ENCODE measurements around the gene RAD17.
"Not testable (repeated sequence)": the region's sequence is repeated elsewhere in the genome, so short reads cannot be mapped to it uniquely, and the experiment has no call there.

The RAD17 gene

GRCh38 chr5:69404659-69405330 lies 35.2 kb downstream of the RAD17 start:
- Histone ChIP-seq H3K4me3 (ENCODE audit: low read depth in 1 of 2, low read length in 2 of 2) (no peak overlapping the region), H3K36me3 (ENCODE audit: control insufficient read depth in 1 of 2, insufficient read depth in 2 of 2, low read length in 2 of 2) (peaks cover 17 to 32% of the 10 kb centered on the region in 2 donors), H3K9me3 (ENCODE audit: control insufficient read depth in 1 of 2, low read length in 2 of 2) (no peaks in the 10 kb centered on the region), H3K27ac (ENCODE audit: low read length) (no peak overlapping the region), H3K4me1 (ENCODE audit: control insufficient read depth in 1 of 2, insufficient read depth in 2 of 2, low read length in 2 of 2) (no peaks in the 10 kb centered on the region), H3K27me3 (ENCODE audit: low read depth, low read length) (no peaks in the 10 kb centered on the region)

- no peaks in the 10 kb centered on the region for H3K27me3 ChIP-seq (ENCODE audit: low read depth, low read length)
- peaks cover 4 to 19% of the 10 kb centered on the region in 2 donors for H3K36me3 ChIP-seq (ENCODE audit: control insufficient read depth in 1 of 2, insufficient read depth in 2 of 2, low read length in 2 of 2)
- H3K4me3 ChIP-seq (ENCODE audit: low read depth in 1 of 2, low read length in 2 of 2) = peak within 1 kb of the TSS; percentile 68 to 75
- H3K9me3 ChIP-seq (ENCODE audit: control insufficient read depth in 1 of 2, low read length in 2 of 2) = no peaks in the 10 kb centered on the region
- no peaks in the 10 kb centered on the region for H3K4me1 ChIP-seq (ENCODE audit: control insufficient read depth in 1 of 2, insufficient read depth in 2 of 2, low read length in 2 of 2)
- peak within 1 kb of the TSS; percentile 80 for H3K27ac ChIP-seq (ENCODE audit: low read length)
Measured at GRCh38 chr5:69414885-69415583, 45.4 kb downstream of the RAD17 start, which contains the start of gene MARVELD2. Gene MARVELD2, plus strand, starts transcription at chr5:69415116. Its CDS starts 4,270 bp downstream, at chr5:69419386.

GRCh38 chr5:69415584-69415958 lies 46.0 kb downstream of the RAD17 start:
- Histone ChIP-seq H3K36me3 (ENCODE audit: control insufficient read depth in 1 of 2, insufficient read depth in 2 of 2, low read length in 2 of 2) (peaks cover 0 to 14% of the 10 kb centered on the region in 2 donors), H3K4me3 (ENCODE audit: low read depth in 1 of 2, low read length in 2 of 2) (peak overlapping the region; percentile 68 to 75), H3K9me3 (ENCODE audit: control insufficient read depth in 1 of 2, low read length in 2 of 2) (no peaks in the 10 kb centered on the region), H3K27me3 (ENCODE audit: low read depth, low read length) (no peaks in the 10 kb centered on the region), H3K27ac (ENCODE audit: low read length) (peak overlapping the region; percentile 80), H3K4me1 (ENCODE audit: control insufficient read depth in 1 of 2, insufficient read depth in 2 of 2, low read length in 2 of 2) (no peaks in the 10 kb centered on the region)

GRCh38 chr5:69416180-69416579 lies 46.6 kb downstream of the RAD17 start:
- H3K36me3 ChIP-seq (ENCODE audit: control insufficient read depth in 1 of 2, insufficient read depth in 2 of 2, low read length in 2 of 2) = peaks cover 0 to 13% of the 10 kb centered on the region in 2 donors
- H3K4me3 ChIP-seq (ENCODE audit: low read depth in 1 of 2, low read length in 2 of 2) = peak overlapping the region; percentile 68 to 75
- H3K9me3 ChIP-seq (ENCODE audit: control insufficient read depth in 1 of 2, low read length in 2 of 2) = no peaks in the 10 kb centered on the region
- H3K27me3 ChIP-seq (ENCODE audit: low read depth, low read length) = no peaks in the 10 kb centered on the region
- H3K27ac ChIP-seq (ENCODE audit: low read length) = peak overlapping the region; percentile 80
- no peaks in the 10 kb centered on the region for H3K4me1 ChIP-seq (ENCODE audit: control insufficient read depth in 1 of 2, insufficient read depth in 2 of 2, low read length in 2 of 2)

- Histone ChIP-seq H3K36me3 (ENCODE audit: control insufficient read depth in 1 of 2, insufficient read depth in 2 of 2, low read length in 2 of 2) (peaks cover 0 to 8% of the 10 kb centered on the region in 2 donors), H3K9me3 (ENCODE audit: control insufficient read depth in 1 of 2, low read length in 2 of 2) (no peaks in the 10 kb centered on the region), H3K27ac (ENCODE audit: low read length) (no peak overlapping the region), H3K4me3 (ENCODE audit: low read depth in 1 of 2, low read length in 2 of 2) (no peak overlapping the region), H3K4me1 (ENCODE audit: control insufficient read depth in 1 of 2, insufficient read depth in 2 of 2, low read length in 2 of 2) (no peaks in the 10 kb centered on the region), H3K27me3 (ENCODE audit: low read depth, low read length) (no peaks in the 10 kb centered on the region)
Measured at GRCh38 chr5:69416699-69417098, 47.1 kb downstream of the RAD17 start.

GRCh38 chr5:69418554-69418953 lies 48.9 kb downstream of the RAD17 start:
- Histone ChIP-seq H3K4me1 (ENCODE audit: control insufficient read depth in 1 of 2, insufficient read depth in 2 of 2, low read length in 2 of 2) (no peaks in the 10 kb centered on the region), H3K36me3 (ENCODE audit: control insufficient read depth in 1 of 2, insufficient read depth in 2 of 2, low read length in 2 of 2) (peaks cover 0 to 6% of the 10 kb centered on the region in 2 donors), H3K9me3 (ENCODE audit: control insufficient read depth in 1 of 2, low read length in 2 of 2) (no peaks in the 10 kb centered on the region), H3K27ac (ENCODE audit: low read length) (no peak overlapping the region), H3K4me3 (ENCODE audit: low read depth in 1 of 2, low read length in 2 of 2) (no peak overlapping the region), H3K27me3 (ENCODE audit: low read depth, low read length) (no peaks in the 10 kb centered on the region)

GRCh38 chr5:69431424-69432303 lies 62.0 kb downstream of the RAD17 start:
- no peak overlapping the region for H3K27ac ChIP-seq (ENCODE audit: low read length)
- H3K4me1 ChIP-seq (ENCODE audit: control insufficient read depth in 1 of 2, insufficient read depth in 2 of 2, low read length in 2 of 2) = no peaks in the 10 kb centered on the region
- H3K27me3 ChIP-seq (ENCODE audit: low read depth, low read length) = no peaks in the 10 kb centered on the region
- no peaks in the 10 kb centered on the region for H3K9me3 ChIP-seq (ENCODE audit: control insufficient read depth in 1 of 2, low read length in 2 of 2)
- H3K36me3 ChIP-seq (ENCODE audit: control insufficient read depth in 1 of 2, insufficient read depth in 2 of 2, low read length in 2 of 2) = no peaks in the 10 kb centered on the region
- H3K4me3 ChIP-seq (ENCODE audit: low read depth in 1 of 2, low read length in 2 of 2) = no peak overlapping the region

- Histone ChIP-seq H3K36me3 (ENCODE audit: control insufficient read depth in 1 of 2, insufficient read depth in 2 of 2, low read length in 2 of 2) (no peaks in the 10 kb centered on the region), H3K27me3 (ENCODE audit: low read depth, low read length) (no peaks in the 10 kb centered on the region), H3K9me3 (ENCODE audit: control insufficient read depth in 1 of 2, low read length in 2 of 2) (no peaks in the 10 kb centered on the region), H3K4me3 (ENCODE audit: low read depth in 1 of 2, low read length in 2 of 2) (no peak overlapping the region), H3K4me1 (ENCODE audit: control insufficient read depth in 1 of 2, insufficient read depth in 2 of 2, low read length in 2 of 2) (no peaks in the 10 kb centered on the region), H3K27ac (ENCODE audit: low read length) (no peak overlapping the region)
Measured at GRCh38 chr5:69432412-69433206, 63.0 kb downstream of the RAD17 start.

GRCh38 chr5:69435276-69435884 lies 65.8 kb downstream of the RAD17 start:
- not testable (repeated sequence) for H3K27me3 ChIP-seq (ENCODE audit: low read depth, low read length); H3K36me3 ChIP-seq (ENCODE audit: control insufficient read depth in 1 of 2, insufficient read depth in 2 of 2, low read length in 2 of 2); H3K9me3 ChIP-seq (ENCODE audit: control insufficient read depth in 1 of 2, low read length in 2 of 2); H3K4me3 ChIP-seq (ENCODE audit: low read depth in 1 of 2, low read length in 2 of 2); H3K4me1 ChIP-seq (ENCODE audit: control insufficient read depth in 1 of 2, insufficient read depth in 2 of 2, low read length in 2 of 2); H3K27ac ChIP-seq (ENCODE audit: low read length)

GRCh38 chr5:69444127-69444754 lies 74.6 kb downstream of the RAD17 start:
- H3K4me3 ChIP-seq (ENCODE audit: low read depth in 1 of 2, low read length in 2 of 2) = no peak overlapping the region
- no peaks in the 10 kb centered on the region for H3K4me1 ChIP-seq (ENCODE audit: control insufficient read depth in 1 of 2, insufficient read depth in 2 of 2, low read length in 2 of 2)
- H3K27ac ChIP-seq (ENCODE audit: low read length) = no peak overlapping the region
- H3K9me3 ChIP-seq (ENCODE audit: control insufficient read depth in 1 of 2, low read length in 2 of 2) = no peaks in the 10 kb centered on the region
- no peaks in the 10 kb centered on the region for H3K36me3 ChIP-seq (ENCODE audit: control insufficient read depth in 1 of 2, insufficient read depth in 2 of 2, low read length in 2 of 2)
- H3K27me3 ChIP-seq (ENCODE audit: low read depth, low read length) = no peaks in the 10 kb centered on the region
